LNCaP clone FGC (cell line): ENCODE measurements around the gene COX17.

ENCODE experiments used
- DNase-seq: peaks from one replicate; pipeline ENCODE4 v3.0.0-alpha.2; 2011; ENCODE audit warnings: low read depth
- H3K4me3 ChIP-seq: 2 replicates; pipeline ENCODE4 v1.5.1; 2011; ENCODE audit warnings: mild to moderate bottlenecking, low read depth, low read length, control low read depth
- CTCF ChIP-seq: IDR thresholded peaks from 2 replicates; pipeline ENCODE4 v1.5.1; 2012; ENCODE audit warnings: mild to moderate bottlenecking; ENCODE audit not compliant: control insufficient read depth, insufficient read depth; ENCODE audit errors: extremely low read depth

COX17 gene

GRCh38 chr3:119675188-119675874, 1.9 kb downstream of the COX17 start:
- DNase-seq: no peak
- no peak for TF ChIP-seq CTCF
- peak overlapping the region; percentile 70; the same call in 1 of the 2 replicates for H3K4me3 ChIP-seq

- no peak for DNase-seq
- H3K4me3 ChIP-seq: no peak overlapping the region
- no peak for TF ChIP-seq CTCF
Measured at GRCh38 chr3:119673875-119674274, 3.3 kb downstream of the COX17 start.

- TF ChIP-seq CTCF: no peak
- H3K4me3 ChIP-seq: no peak overlapping the region
- DNase-seq: no peak
Measured at GRCh38 chr3:119672776-119673175, 4.4 kb downstream of the COX17 start.

- no peak for DNase-seq
- TF ChIP-seq CTCF: no peak
Measured at GRCh38 chr3:119669906-119670570, 7.2 kb downstream of the COX17 start.

GRCh38 chr3:119665954-119666559, 11.1 kb downstream of the COX17 start:
- no peak overlapping the region for H3K4me3 ChIP-seq
- no peak for TF ChIP-seq CTCF
- DNase-seq: no peak

More at GRCh38 chr3:119669906-119670570, 7.2 kb downstream of the COX17 start:
- H3K4me3 ChIP-seq: no peak overlapping the region

- TF ChIP-seq CTCF: no peak
- H3K4me3 ChIP-seq: no peak overlapping the region
- no peak for DNase-seq
Measured at GRCh38 chr3:119664850-119665379, 12.3 kb downstream of the COX17 start.
